ENCODE data around the gene EIF3CL. TPM values are rescaled to one million over a fixed set of nuclear protein-coding genes. Genes with fewer than 3 reads are reported as not detected.
"Not testable (repeated sequence)": the region's sequence is repeated elsewhere in the genome, so short reads cannot be mapped to it uniquely, and the experiment has no call there.

Gene EIF3CL
- total RNA-seq: 41.6 TPM
- long read RNA-seq, partial matches to known transcripts: 42 of 44 reads
- long read RNA-seq, other reads (novel, unspliced or antisense): 0 of 44 reads

GRCh38 chr16:28403220-28404072 is at the start of gene EIF3CL:
TSS of gene EIF3CL (minus strand) at chr16:28403841. CDS start at chr16:28403618, 223 bp downstream.
- H3K4me3 ChIP-seq: peak within 1 kb of the TSS; percentile 56
- H3K36me3 ChIP-seq; H3K27ac ChIP-seq (replicated peaks); H3K4me1 ChIP-seq; DNase-seq; H3K27me3 ChIP-seq (ENCODE audit: low read depth); H3K9me3 ChIP-seq (replicated peaks); intact Hi-C loops (cut with micrococcal nuclease): not testable (repeated sequence)

GRCh38 chr16:28447081-28447480 is 43.4 kb upstream of the EIF3CL start:
- intact Hi-C loops (cut with micrococcal nuclease); H3K4me1 ChIP-seq; H3K27ac ChIP-seq (replicated peaks); H3K9me3 ChIP-seq (replicated peaks); H3K27me3 ChIP-seq (ENCODE audit: low read depth); H3K4me3 ChIP-seq; H3K36me3 ChIP-seq; DNase-seq: not testable (repeated sequence)

GRCh38 chr16:28446388-28446787 is 42.7 kb upstream of the EIF3CL start:
- intact Hi-C loops (cut with micrococcal nuclease); DNase-seq; H3K9me3 ChIP-seq (replicated peaks); H3K36me3 ChIP-seq; H3K27ac ChIP-seq (replicated peaks); H3K4me1 ChIP-seq; H3K27me3 ChIP-seq (ENCODE audit: low read depth); H3K4me3 ChIP-seq: not testable (repeated sequence)

GRCh38 chr16:28443943-28444342 is 40.3 kb upstream of the EIF3CL start:
- DNase-seq; intact Hi-C loops (cut with micrococcal nuclease); H3K4me1 ChIP-seq; H3K4me3 ChIP-seq; H3K9me3 ChIP-seq (replicated peaks); H3K27ac ChIP-seq (replicated peaks); H3K36me3 ChIP-seq; H3K27me3 ChIP-seq (ENCODE audit: low read depth): not testable (repeated sequence)

GRCh38 chr16:28438899-28439298 is 35.3 kb upstream of the EIF3CL start:
- H3K27ac ChIP-seq (replicated peaks); H3K4me1 ChIP-seq; intact Hi-C loops (cut with micrococcal nuclease); DNase-seq; H3K4me3 ChIP-seq; H3K9me3 ChIP-seq (replicated peaks); H3K36me3 ChIP-seq; H3K27me3 ChIP-seq (ENCODE audit: low read depth): not testable (repeated sequence)

- H3K4me3 ChIP-seq; DNase-seq; intact Hi-C loops (cut with micrococcal nuclease); H3K27ac ChIP-seq (replicated peaks); H3K4me1 ChIP-seq; H3K27me3 ChIP-seq (ENCODE audit: low read depth); H3K36me3 ChIP-seq; H3K9me3 ChIP-seq (replicated peaks): not testable (repeated sequence)
These were observed 31.7 kb upstream of the EIF3CL start for GRCh38 chr16:28435340-28435739.

- intact Hi-C loops (cut with micrococcal nuclease); H3K4me3 ChIP-seq: not testable (repeated sequence)
These were observed 22.5 kb upstream of the EIF3CL start for GRCh38 chr16:28426060-28426680.

GRCh38 chr16:28421071-28421750 is 17.6 kb upstream of the EIF3CL start:
- H3K4me3 ChIP-seq; intact Hi-C loops (cut with micrococcal nuclease); DNase-seq; H3K27me3 ChIP-seq (ENCODE audit: low read depth); H3K36me3 ChIP-seq; H3K4me1 ChIP-seq; H3K27ac ChIP-seq (replicated peaks); H3K9me3 ChIP-seq (replicated peaks): not testable (repeated sequence)

More at GRCh38 chr16:28426060-28426680, 22.5 kb upstream of the EIF3CL start:
- not testable (repeated sequence) for H3K4me1 ChIP-seq; H3K27me3 ChIP-seq (ENCODE audit: low read depth); H3K9me3 ChIP-seq (replicated peaks); H3K36me3 ChIP-seq; DNase-seq; H3K27ac ChIP-seq (replicated peaks)

- intact Hi-C loops (cut with micrococcal nuclease); H3K27ac ChIP-seq (replicated peaks); DNase-seq; H3K36me3 ChIP-seq; H3K4me3 ChIP-seq; H3K27me3 ChIP-seq (ENCODE audit: low read depth); H3K4me1 ChIP-seq; H3K9me3 ChIP-seq (replicated peaks): not testable (repeated sequence)
These were observed 13.4 kb upstream of the EIF3CL start for GRCh38 chr16:28417033-28417432.

GRCh38 chr16:28414530-28414929 is 10.9 kb upstream of the EIF3CL start:
- H3K27me3 ChIP-seq (ENCODE audit: low read depth): not testable (repeated sequence)

GRCh38 chr16:28413585-28413984 is 9.9 kb upstream of the EIF3CL start:
- H3K27me3 ChIP-seq (ENCODE audit: low read depth); H3K4me1 ChIP-seq; H3K9me3 ChIP-seq (replicated peaks); DNase-seq; H3K4me3 ChIP-seq; intact Hi-C loops (cut with micrococcal nuclease); H3K36me3 ChIP-seq; H3K27ac ChIP-seq (replicated peaks): not testable (repeated sequence)

More at GRCh38 chr16:28414530-28414929, 10.9 kb upstream of the EIF3CL start:
- DNase-seq; H3K9me3 ChIP-seq (replicated peaks); H3K27ac ChIP-seq (replicated peaks); H3K4me3 ChIP-seq; intact Hi-C loops (cut with micrococcal nuclease); H3K36me3 ChIP-seq; H3K4me1 ChIP-seq: not testable (repeated sequence)

GRCh38 chr16:28392054-28392453 is 11.6 kb downstream of the EIF3CL start:
- H3K27me3 ChIP-seq (ENCODE audit: low read depth); H3K4me3 ChIP-seq; H3K9me3 ChIP-seq (replicated peaks); H3K4me1 ChIP-seq; H3K36me3 ChIP-seq; H3K27ac ChIP-seq (replicated peaks); intact Hi-C loops (cut with micrococcal nuclease); DNase-seq: not testable (repeated sequence)

GRCh38 chr16:28382177-28382867 is 21.3 kb downstream of the EIF3CL start:
- H3K36me3 ChIP-seq; H3K4me3 ChIP-seq; H3K27me3 ChIP-seq (ENCODE audit: low read depth); DNase-seq; intact Hi-C loops (cut with micrococcal nuclease); H3K4me1 ChIP-seq; H3K9me3 ChIP-seq (replicated peaks); H3K27ac ChIP-seq (replicated peaks): not testable (repeated sequence)
